SK-MEL-5 (cell line): ENCODE measurements around the gene ADM. TPM values are rescaled to one million over a fixed set of nuclear protein-coding genes. Genes with fewer than 3 reads are reported as not detected.
"Not testable (repeated sequence)": the region's sequence is repeated elsewhere in the genome, so short reads cannot be mapped to it uniquely, and the experiment has no call there.

ENCODE experiments used
- DNase-seq: peaks from one replicate; pipeline ENCODE4 v3.0.0-alpha.2; 2016; ENCODE audit warnings: low read depth, low spot score
- in situ Hi-C: cut with HindIII; loops from 2 replicates; pipeline ENCODE4 v1.10.0; 2016; ENCODE audit warnings: low sequenced_read_pairs, high pct_unique_total_duplicates, low pct_unique_long_range_greater_than_20kb
- polyA plus RNA-seq, 2 experiments: library from polyadenylated mRNA; depleted of rRNA; stranded (reverse); fragments of >200 nt; gene quantifications; 2 replicates each; pipeline ENCODE4 v1.2.3, GENCODE V29; 2015
- total RNA-seq: library from RNA; depleted of rRNA; stranded (reverse); fragments of >200 nt; shearing (Covaris generic); gene quantifications from 2 replicates; pipeline ENCODE4 v1.2.3, GENCODE V29; 2014; rRNA removed

The ADM gene
- total RNA-seq, result 113 and 114 TPM in 2 replicates
- polyA plus RNA-seq (2015; cell fraction: cytosol; rRNA removed), result 67.9 and 68.5 TPM in 2 replicates
- polyA plus RNA-seq (2015; cell fraction: nucleus; rRNA removed), result 255 and 256 TPM in 2 replicates

DNA sequence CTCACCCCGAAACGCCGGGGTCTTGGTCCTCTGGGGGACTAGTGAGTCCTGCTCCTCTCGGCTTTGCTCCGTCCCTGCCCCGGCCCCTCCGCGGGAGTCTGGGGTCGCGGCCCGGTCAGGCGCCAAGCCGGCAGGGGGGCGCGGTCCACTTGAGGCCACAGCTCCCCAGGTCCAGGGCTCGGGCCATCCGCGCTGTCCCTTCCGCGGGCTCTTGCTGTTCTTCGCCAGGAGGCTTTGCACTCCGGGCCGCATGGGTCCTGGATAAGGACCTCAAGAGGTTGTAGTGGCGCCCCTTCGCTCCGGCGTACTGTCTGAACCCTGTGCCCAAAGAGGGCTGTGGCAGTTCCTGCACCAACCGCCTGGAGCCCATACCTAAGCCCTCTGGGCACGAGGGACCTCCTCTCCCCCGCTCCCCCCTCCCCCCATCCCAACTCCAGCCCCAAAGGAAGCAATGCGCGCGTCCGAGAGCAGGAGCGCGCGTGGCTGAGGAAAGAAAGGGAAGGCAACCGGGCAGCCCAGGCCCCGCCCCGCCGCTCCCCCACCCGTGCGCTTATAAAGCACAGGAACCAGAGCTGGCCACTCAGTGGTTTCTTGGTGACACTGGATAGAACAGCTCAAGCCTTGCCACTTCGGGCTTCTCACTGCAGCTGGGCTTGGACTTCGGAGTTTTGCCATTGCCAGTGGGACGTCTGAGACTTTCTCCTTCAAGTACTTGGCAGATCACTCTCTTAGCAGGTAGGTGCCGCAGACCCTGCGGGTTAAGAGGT lies at the start of gene ADM:
ADM (plus strand) TSS at position 579 of the 767 bp plus-strand sequence. CDS start 628 bp downstream, outside the sequence.
- DNase-seq, result peak; percentile 96
- in situ Hi-C loops, result no loop called here

GRCh38 chr11:10255388-10256125 lies 49.3 kb upstream of the ADM start:
- no peak for DNase-seq
- in situ Hi-C loops, result no loop called here

DNA sequence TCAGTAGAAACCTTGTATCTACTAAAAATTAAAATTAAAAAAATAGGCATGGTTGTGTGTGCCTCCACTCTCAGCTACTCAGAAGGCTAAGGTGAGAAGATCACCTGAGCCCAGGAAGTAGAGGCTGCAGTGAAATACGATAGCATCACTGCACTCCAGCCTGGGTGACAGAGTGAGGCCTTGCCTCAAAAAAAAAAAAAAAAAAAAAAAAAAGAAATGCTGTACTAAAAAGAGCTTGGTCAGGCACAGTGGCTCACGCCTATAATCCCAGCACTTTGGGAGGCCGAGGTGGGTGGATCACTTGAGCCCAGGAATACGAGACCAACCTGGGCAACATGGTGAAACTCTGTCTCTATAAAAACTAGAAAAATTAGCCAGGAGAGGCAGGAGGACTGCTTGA lies 47.4 kb upstream of the ADM start:
- in situ Hi-C loops, result no loop called here

DNA sequence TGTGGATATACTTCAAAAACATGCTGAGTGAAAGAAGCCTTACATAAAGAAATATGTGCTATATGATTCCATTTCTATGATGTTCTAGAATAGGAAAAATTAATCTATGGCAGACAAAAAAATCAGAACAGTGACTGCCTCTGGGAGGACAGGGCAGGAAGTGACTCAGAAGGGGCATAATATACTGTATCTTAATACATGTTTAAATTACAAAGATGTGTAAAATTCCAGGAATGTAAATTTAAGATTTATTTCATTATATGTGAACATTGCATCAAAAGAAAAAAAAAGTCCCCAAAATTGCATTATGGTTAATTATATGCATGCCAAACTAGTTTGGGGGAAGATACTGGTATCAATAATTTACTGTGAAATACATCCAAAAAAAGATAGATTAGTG lies 43.1 kb upstream of the ADM start:
- in situ Hi-C loops, result no loop called here
- no peak for DNase-seq

More for the DNA sequence above, 47.4 kb upstream of the ADM start:
- DNase-seq, result no peak

DNA sequence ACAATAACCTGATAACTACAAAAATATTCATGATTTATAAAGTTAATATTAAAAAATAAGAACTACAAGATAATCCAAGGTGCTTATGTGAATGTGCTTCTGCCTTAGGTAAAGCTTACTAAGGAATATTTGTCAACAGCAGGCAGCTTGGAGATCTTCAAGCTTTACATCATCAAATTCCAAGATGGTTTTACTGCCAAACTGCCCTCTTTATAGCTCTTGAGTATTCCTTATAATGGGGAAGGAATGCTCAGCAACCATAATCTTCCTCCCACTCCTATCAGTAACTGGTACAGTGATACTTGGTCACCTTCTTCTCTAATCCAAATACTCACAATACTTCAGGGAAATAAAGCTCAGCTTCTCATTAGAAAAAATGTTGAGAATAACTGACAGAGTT lies 40.9 kb upstream of the ADM start:
- in situ Hi-C loops, result no loop called here
- no peak for DNase-seq

DNA sequence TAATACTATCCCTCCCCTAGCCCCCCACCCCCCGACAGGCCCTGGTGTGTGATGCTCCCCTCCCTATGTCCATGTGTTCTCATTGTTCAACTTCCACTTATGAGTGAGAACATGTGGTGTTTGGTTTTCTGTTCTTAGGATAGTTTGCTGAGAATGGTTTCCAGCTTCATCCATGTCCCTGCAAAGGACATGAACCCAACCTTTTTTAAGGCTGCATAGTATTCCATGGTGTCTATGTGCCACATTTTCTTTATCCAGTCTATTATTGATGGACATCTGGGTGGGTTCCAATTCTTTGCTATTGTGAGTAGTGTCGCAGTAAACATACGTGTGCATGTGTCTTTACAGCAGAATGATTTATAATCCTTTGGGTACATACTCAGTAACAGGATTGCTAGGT lies 40.2 kb upstream of the ADM start:
- DNase-seq, in situ Hi-C loops: not testable (repeated sequence)

DNA sequence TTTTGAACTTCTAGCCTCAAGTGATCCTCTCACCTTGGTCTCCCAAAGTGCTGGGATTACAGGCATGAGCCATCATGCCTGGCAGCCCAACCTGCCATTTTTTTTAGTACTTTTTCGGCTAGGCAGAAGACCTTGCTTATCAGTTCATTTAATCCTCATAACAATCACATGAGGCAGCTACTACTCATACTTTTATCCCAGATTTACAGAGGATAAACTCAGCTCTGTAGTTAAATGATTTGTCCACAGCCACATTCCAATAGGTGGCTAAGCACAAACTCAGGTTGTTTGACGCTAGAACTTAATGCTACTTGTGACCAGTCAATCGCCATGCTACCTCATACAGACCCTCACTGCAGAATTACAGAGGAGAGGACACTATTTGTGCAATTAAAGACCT lies 38.9 kb upstream of the ADM start:
- in situ Hi-C loops, result no loop called here

GRCh38 chr11:10267821-10268220 lies 37.1 kb upstream of the ADM start:
- in situ Hi-C loops, result no loop called here
- DNase-seq, result no peak

More for the DNA sequence above, 38.9 kb upstream of the ADM start:
- DNase-seq, result no peak

GRCh38 chr11:10268746-10269488 lies 36.0 kb upstream of the ADM start:
- in situ Hi-C loops, result no loop called here
- no peak for DNase-seq

DNA sequence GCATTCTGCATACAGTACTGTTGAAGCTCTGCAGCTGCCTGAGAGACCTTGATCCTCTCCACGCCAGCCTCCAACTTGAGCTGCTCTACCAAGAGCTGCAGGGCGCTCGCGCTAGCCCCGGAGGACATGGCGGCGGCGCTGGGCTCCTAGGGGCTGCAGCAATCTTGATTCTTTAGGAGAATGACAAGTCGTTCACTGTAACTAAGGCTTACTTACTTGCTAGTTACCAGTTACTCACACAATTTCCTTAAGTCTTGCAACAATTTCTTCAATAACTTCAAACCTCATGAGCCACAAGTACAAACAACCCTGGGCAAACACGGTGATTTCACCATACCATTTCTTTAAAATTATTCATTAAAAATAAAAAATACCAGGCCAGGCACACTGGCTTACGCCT lies 32.7 kb upstream of the ADM start:
- no peak for DNase-seq
- in situ Hi-C loops, result no loop called here

DNA sequence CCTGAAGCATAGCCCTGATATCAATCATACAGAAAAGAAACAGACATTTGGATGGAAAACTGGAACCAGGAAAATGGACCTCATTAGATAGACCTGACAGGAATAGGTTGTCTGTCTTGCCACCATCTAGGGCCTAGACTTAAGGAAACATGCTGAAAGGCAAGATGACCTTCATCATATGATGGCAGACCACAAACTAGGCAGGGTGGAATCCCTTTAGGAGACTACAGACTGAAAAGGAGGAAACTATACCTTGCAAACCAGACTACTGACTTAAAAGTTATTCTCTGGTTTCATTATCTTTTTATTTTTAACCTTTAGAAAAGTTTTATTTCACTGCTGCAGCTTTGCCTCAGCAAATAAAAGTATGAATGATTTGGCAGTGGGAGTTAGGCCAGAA lies 31.1 kb upstream of the ADM start:
- in situ Hi-C loops, result no loop called here
- no peak for DNase-seq

GRCh38 chr11:10274726-10275125 lies 30.1 kb upstream of the ADM start:
- DNase-seq, result no peak
- in situ Hi-C loops, result no loop called here

DNA sequence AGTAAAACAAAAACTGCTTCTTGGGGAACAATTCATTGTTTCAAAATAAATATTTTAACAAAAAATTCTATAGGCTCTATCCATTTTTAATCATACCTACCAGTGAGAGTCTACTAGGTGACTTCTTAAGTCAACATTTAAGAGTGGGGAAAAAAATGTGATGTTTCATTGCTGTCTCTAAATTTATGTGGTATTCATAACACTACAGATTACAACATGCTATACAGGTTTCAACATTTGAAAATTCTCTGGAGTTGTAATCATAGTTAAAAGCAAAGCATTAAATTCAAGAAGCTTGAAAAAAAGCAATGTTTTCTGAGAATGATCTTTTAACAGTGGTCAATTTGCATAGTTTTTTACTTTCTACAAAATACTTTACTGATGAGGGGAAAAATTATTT lies 29.2 kb upstream of the ADM start:
- in situ Hi-C loops, result no loop called here
- DNase-seq, result no peak

DNA sequence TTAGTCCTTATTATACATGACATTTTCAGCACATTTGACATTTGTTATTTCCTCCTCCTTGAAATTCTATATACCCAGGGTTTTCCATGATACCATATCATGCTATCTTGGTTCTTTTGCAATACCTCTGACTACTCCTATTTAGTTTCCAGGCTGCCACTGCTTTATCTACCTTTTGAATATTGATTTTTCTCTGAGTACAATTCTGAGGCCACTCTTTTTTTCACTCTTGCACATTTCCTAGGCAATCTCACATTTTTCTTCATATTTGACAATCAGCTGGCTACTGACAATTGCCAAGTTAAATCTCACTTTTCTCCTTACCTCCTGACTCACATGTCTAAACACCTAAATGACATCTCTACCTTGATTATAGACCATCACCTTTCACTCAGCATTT lies 22.8 kb upstream of the ADM start:
- no peak for DNase-seq
- in situ Hi-C loops, result no loop called here

DNA sequence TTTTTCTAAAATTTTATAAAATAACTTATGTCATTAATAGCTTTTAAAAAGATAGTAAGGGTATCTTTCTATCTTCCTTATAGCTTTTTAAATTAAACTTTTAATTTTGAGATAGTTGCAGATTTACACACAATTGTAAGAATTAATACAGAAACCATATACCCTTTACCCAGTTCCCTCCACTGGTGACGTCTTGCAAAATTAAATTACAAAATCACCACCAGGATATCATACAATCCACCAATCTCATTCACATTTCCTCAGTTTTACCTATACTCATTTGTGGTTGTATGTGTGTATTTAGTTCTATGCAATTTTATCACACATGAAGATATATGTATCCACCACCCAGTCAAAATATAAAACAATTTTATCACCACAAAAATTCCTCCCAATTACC lies 20.9 kb upstream of the ADM start:
- in situ Hi-C loops, result no loop called here
- DNase-seq, result no peak

DNA sequence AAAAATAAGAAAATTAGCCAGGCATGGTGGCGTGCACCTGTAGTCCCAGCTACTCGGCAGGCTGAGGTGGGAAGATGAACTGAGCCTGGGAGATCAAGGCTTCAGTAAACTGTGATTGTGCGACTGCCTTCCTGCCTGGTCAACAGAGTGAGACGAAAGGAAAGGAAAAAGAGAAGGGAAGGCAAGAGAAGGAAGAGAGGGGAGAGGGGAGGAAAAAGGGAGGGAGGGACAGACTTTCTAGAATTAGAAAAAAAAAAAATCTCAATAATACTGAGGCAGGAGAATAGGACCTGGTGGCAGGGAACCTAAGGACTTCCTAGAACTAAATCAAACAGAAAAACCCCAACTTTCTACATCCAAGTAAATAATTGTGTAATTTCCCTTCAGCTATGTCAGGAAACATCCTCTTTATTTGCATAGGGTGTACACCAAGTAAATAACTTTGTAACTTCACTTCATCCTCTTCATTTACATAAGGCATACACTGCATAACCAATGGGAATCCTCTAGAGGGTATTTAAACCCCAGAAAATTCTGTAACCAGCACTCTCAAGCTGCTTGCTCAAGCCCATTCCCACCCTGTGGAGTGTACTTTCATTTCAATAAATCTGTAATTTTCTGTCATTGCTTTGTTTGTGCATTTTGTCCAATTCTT lies 19.6 kb upstream of the ADM start:
- in situ Hi-C loops, result no loop called here
- DNase-seq, result no peak

DNA sequence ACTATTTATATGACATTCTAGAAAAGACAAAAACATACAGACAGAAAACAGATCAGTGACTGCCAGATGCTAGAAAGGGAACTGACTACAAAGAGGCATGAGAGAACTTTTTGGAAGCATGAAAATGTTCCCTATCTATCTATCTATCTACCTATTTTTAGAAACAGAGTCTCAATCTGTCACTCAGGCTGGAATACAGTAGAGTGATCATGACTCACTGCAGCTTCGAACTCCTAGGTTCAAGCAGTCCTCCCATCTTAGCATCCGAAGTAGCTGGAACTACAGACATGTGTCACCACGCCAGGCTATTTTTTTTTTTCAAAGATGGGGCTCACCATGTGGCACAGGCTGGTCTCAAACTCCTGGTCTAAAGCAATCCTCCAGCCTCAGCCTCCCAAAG lies 17.7 kb upstream of the ADM start:
- DNase-seq, result no peak
- in situ Hi-C loops, result no loop called here
